H1 (cell line): Measurements from ENCODE around the gene DIP2B. TPM values are rescaled to one million over a fixed set of nuclear protein-coding genes. Genes with fewer than 3 reads are reported as not detected.

Source experiments
- CTCF ChIA-PET: fragments of 300-600 bp; sonication (Branson Sonifier 250); formaldehyde crosslinking; loops from one replicate; lab custom pipeline; 2021; ENCODE audit not compliant: partially characterized antibody; lab: Charles Lee
- POLR2A ChIA-PET: fragments of 300-600 bp; sonication (Branson Sonifier 250); formaldehyde crosslinking; loops from one replicate; lab custom pipeline; 2021; ENCODE audit warnings: inconsistent platforms; ENCODE audit not compliant: partially characterized antibody; lab: Charles Lee
- DNase-seq, 2 experiments: peaks; one replicate each; pipeline versions ENCODE4 v3.0.0 to v3.0.0-alpha.2; 2010 to 2022; ENCODE audit warnings: low spot score in 2 of 2, low read depth in 1 of 2, mixed read lengths in 1 of 2
- FAIRE-seq: peaks from 2 replicates; lab custom pipeline; 2011; peaks lifted over from hg19 to GRCh38; lab: Jason Lieb, UNC
- H2AFZ ChIP-seq: 2 replicates; pipeline ENCODE4 v1.8.1; 2012; ENCODE audit warnings: low read length, inconsistent platforms
- H2AK5ac ChIP-seq: 2 replicates; pipeline ENCODE4 v1.6.1; 2013; ENCODE audit warnings: low read depth, low read length
- H2BK120ac ChIP-seq: replicated peaks from 2 replicates; pipeline ENCODE3; 2013; ENCODE audit warnings: low read depth, low read length, inconsistent platforms
- H2BK12ac ChIP-seq: 2 replicates; pipeline ENCODE4 v1.6.1; 2013; ENCODE audit warnings: low read depth, low read length
- H2BK15ac ChIP-seq: 2 replicates; pipeline ENCODE4 v1.6.1; 2013; ENCODE audit warnings: low read length
- H2BK20ac ChIP-seq: 2 replicates; pipeline ENCODE4 v1.6.1; 2013; ENCODE audit warnings: low read length
- H2BK5ac ChIP-seq: 2 replicates; pipeline ENCODE4 v1.6.1; 2013; ENCODE audit warnings: low read depth, low read length
- H3K14ac ChIP-seq: 2 replicates; pipeline ENCODE4 v1.6.1; 2013; ENCODE audit warnings: inconsistent platforms; ENCODE audit not compliant: insufficient read length
- H3K18ac ChIP-seq: 2 replicates; pipeline ENCODE4 v1.6.1; 2013; ENCODE audit warnings: low read length; ENCODE audit errors: extremely low read depth
- H3K23ac ChIP-seq: 2 replicates; pipeline ENCODE4 v1.6.1; 2013; ENCODE audit warnings: inconsistent platforms; ENCODE audit not compliant: insufficient read length
- H3K23me2 ChIP-seq: 2 replicates; pipeline ENCODE4 v1.6.1; 2013; ENCODE audit warnings: low read depth, low read length
- H3K27ac ChIP-seq: 2 replicates; pipeline ENCODE4 v1.6.1; 2011; ENCODE audit warnings: low read depth, low read length, inconsistent platforms
- H3K27me3 ChIP-seq, 4 experiments: replicated peaks in 1 of 4; 1 replicate in 1 of 4; 2 replicates in 3 of 4; pipeline versions ENCODE4 v1.6.1 to v1.8.1; 2011 to 2013; ENCODE audit warnings: low read length in 3 of 4, mild to moderate bottlenecking in 3 of 4, inconsistent platforms in 2 of 4, mixed read lengths in 2 of 4, moderate library complexity in 1 of 4; ENCODE audit not compliant: control insufficient read depth in 3 of 4, insufficient read depth in 3 of 4; ENCODE audit errors: extremely low read depth in 1 of 4
- H3K36me3 ChIP-seq, 4 experiments: 2 replicates each; pipeline versions ENCODE4 v1.6.1 to v1.8.1; 2011 to 2013; ENCODE audit warnings: mild to moderate bottlenecking in 4 of 4, low read length in 3 of 4, moderate library complexity in 2 of 4, control low read depth in 1 of 4, inconsistent platforms in 1 of 4; ENCODE audit not compliant: insufficient read depth in 4 of 4, control insufficient read depth in 2 of 4
- H3K4ac ChIP-seq: replicated peaks from 2 replicates; pipeline ENCODE3; 2013; ENCODE audit warnings: low read length, low read depth, mixed read lengths, inconsistent platforms; ENCODE audit not compliant: insufficient read length
- H3K4me1 ChIP-seq, 4 experiments: replicated peaks in 1 of 4; 1 replicate in 1 of 4; 2 replicates in 3 of 4; pipeline versions ENCODE4 v1.6.1 to v1.8.1; 2011 to 2013; ENCODE audit warnings: low read length in 3 of 4, inconsistent platforms in 2 of 4, mixed read lengths in 1 of 4; ENCODE audit not compliant: insufficient read depth in 4 of 4, control insufficient read depth in 3 of 4
- H3K4me2 ChIP-seq, 2 experiments: 2 replicates each; pipeline versions ENCODE4 v1.6.1 to v1.8.1; 2011 to 2013; ENCODE audit warnings: low read depth in 2 of 2, low read length in 2 of 2, control low read depth in 1 of 2, inconsistent platforms in 1 of 2, mild to moderate bottlenecking in 1 of 2; ENCODE audit not compliant: insufficient read depth in 1 of 2
- H3K4me3 ChIP-seq, 4 experiments: fragments of 200-600, 300-600 bp in 1 of 4; sonication (generic), shearing (Covaris generic), sonication (Bioruptor Twin) in 1 of 4; 2 replicates each; pipeline versions ENCODE4 v1.5.1 to v1.8.1; 2011 to 2016; ENCODE audit warnings: low read length in 4 of 4, low read depth in 3 of 4, control low read depth in 2 of 4, inconsistent platforms in 2 of 4, mild to moderate bottlenecking in 2 of 4, mixed read lengths in 1 of 4, moderate library complexity in 1 of 4; ENCODE audit not compliant: insufficient read depth in 2 of 4; ENCODE audit errors: extremely low read depth in 1 of 4
- H3K56ac ChIP-seq: replicated peaks from 2 replicates; pipeline ENCODE3; 2013; ENCODE audit warnings: low read depth, mild to moderate bottlenecking, mixed read lengths, low read length, inconsistent platforms; ENCODE audit not compliant: insufficient read length
- H3K79me1 ChIP-seq: 2 replicates; pipeline ENCODE4 v1.6.1; 2013; ENCODE audit warnings: low read depth, low read length, control low read depth
- H3K79me2 ChIP-seq, 2 experiments: 2 replicates each; pipeline versions ENCODE4 v1.6.1 to v1.8.1; 2012 to 2013; ENCODE audit warnings: low read length in 2 of 2, mild to moderate bottlenecking in 2 of 2, inconsistent platforms in 1 of 2; ENCODE audit not compliant: insufficient read depth in 2 of 2, control insufficient read depth in 1 of 2
- H3K9ac ChIP-seq, 4 experiments: replicated peaks in 1 of 4; 1 replicate in 1 of 4; 2 replicates in 3 of 4; pipeline versions ENCODE4 v1.6.1 to v1.8.1; 2011 to 2013; ENCODE audit warnings: low read depth in 3 of 4, low read length in 3 of 4, control low read depth in 2 of 4, mild to moderate bottlenecking in 2 of 4, moderate library complexity in 2 of 4, inconsistent platforms in 1 of 4; ENCODE audit errors: extremely low read depth in 1 of 4
- H3K9me3 ChIP-seq, 2 experiments: 2 replicates each; pipeline versions ENCODE4 v1.6.1 to v1.8.1; 2012 to 2013; ENCODE audit warnings: mild to moderate bottlenecking in 2 of 2, moderate library complexity in 2 of 2, control low read depth in 1 of 2, inconsistent platforms in 1 of 2, low read depth in 1 of 2, low read length in 1 of 2, mixed read lengths in 1 of 2; ENCODE audit not compliant: insufficient read depth in 2 of 2
- H4K20me1 ChIP-seq, 2 experiments: replicated peaks in 1 of 2; 2 replicates each; pipeline versions ENCODE3 to v1.8.1; 2011 to 2013; ENCODE audit warnings: inconsistent platforms in 2 of 2, low read length in 2 of 2, mild to moderate bottlenecking in 1 of 2; ENCODE audit not compliant: insufficient read depth in 2 of 2, control insufficient read depth in 1 of 2
- H4K5ac ChIP-seq: 2 replicates; pipeline ENCODE4 v1.6.1; 2013; ENCODE audit warnings: low read length, low read depth, mixed read lengths, inconsistent platforms; ENCODE audit not compliant: insufficient read length
- H4K8ac ChIP-seq: 2 replicates; pipeline ENCODE4 v1.8.0; 2013; ENCODE audit warnings: mild to moderate bottlenecking, moderate library complexity, low read length, inconsistent platforms; ENCODE audit not compliant: insufficient read depth; ENCODE audit errors: extremely low read depth
- H4K91ac ChIP-seq: replicated peaks from 2 replicates; pipeline ENCODE3; 2013; ENCODE audit warnings: low read length, mixed read lengths, inconsistent platforms; ENCODE audit not compliant: insufficient read length
- BRCA1 ChIP-seq: IDR thresholded peaks from 2 replicates; pipeline ENCODE4 v1.6.1; 2012; ENCODE audit warnings: low read depth, low read length, improper control_type of control experiment
- CHD2 ChIP-seq: IDR thresholded peaks from 2 replicates; pipeline ENCODE4 v1.6.1; 2012; ENCODE audit warnings: low read length, improper control_type of control experiment
- GTF2F1 ChIP-seq: IDR thresholded peaks from 2 replicates; pipeline ENCODE4 v1.6.1; 2012; ENCODE audit warnings: low read depth, low read length, improper control_type of control experiment, borderline replicate concordance
- JUND ChIP-seq: IDR thresholded peaks from 2 replicates; pipeline ENCODE4 v1.6.1; 2011; ENCODE audit warnings: mild to moderate bottlenecking, improper control_type of control experiment, low read length
- NANOG ChIP-seq: IDR thresholded peaks from 2 replicates; pipeline ENCODE4 v1.6.1; 2011; ENCODE audit warnings: low read length, low read depth, mild to moderate bottlenecking, inconsistent platforms; ENCODE audit not compliant: insufficient read depth, poor library complexity, severe bottlenecking
- SP2 ChIP-seq: IDR thresholded peaks from 2 replicates; pipeline ENCODE4 v1.6.1; 2012; ENCODE audit warnings: mild to moderate bottlenecking, low read length, inconsistent platforms
- TCF12 ChIP-seq: IDR thresholded peaks from 2 replicates; pipeline ENCODE4 v1.6.1; 2011; ENCODE audit warnings: low read depth, mild to moderate bottlenecking, low read length
- WGBS, 2 experiments: shearing (Covaris generic) in 1 of 2; methylation state at CpG; one replicate each; pipeline versions ENCODE4 v1.1.6 to v1.1.7; 2013 to 2015; ENCODE audit warnings: low lambda C conversion rate in 2 of 2, mixed read lengths in 2 of 2, inconsistent platforms in 1 of 2, low coverage in 1 of 2, missing lambda C conversion rate in 1 of 2; ENCODE audit not compliant: insufficient replicate concordance in 2 of 2, insufficient coverage in 1 of 2, insufficient read length in 1 of 2; ENCODE audit errors: extremely low coverage in 1 of 2, missing lambda C conversion rate in 1 of 2; 5-methylcytosine and 5-hydroxymethylcytosine counted together
- polyA plus RNA-seq, 7 experiments: library from polyadenylated mRNA; depleted of rRNA in 3 of 7; stranded (reverse) in 5 of 7; unstranded in 2 of 7; fragments of >200 nt in 5 of 7; fragments of 200-250 nt in 2 of 7; gene quantifications; 1 replicate in 5 of 7; 2 replicates in 1 of 7; 4 replicates in 1 of 7; pipeline versions ENCODE4 v1.2.1 to v1.2.3, GENCODE V29; 2011 to 2013; ENCODE audit warnings: missing spikeins in 2 of 7, mixed read lengths in 2 of 7
- total RNA-seq: library from RNA; stranded (reverse); fragmentation: NEBNext Ultra II Directional; extraction: Animal tissue kit (Norgen Biotek cat#: 25700); gene quantifications from 2 replicates; pipeline ENCODE4 v1.2.1, GENCODE V29; 2021
- TF ChIP-seq, protein P1 (sequence below): IDR thresholded peaks from 2 replicates; pipeline ENCODE4 v1.6.1; 2012; ENCODE audit warnings: low read length, inconsistent platforms
- TF ChIP-seq, protein P2 (sequence below): IDR thresholded peaks from 2 replicates; pipeline ENCODE4 v1.6.1; 2011; ENCODE audit warnings: low read length, improper control_type of control experiment

The DIP2B gene
- total and polyA plus RNA-seq, 2 of the 8 experiments (the other 6 are each of a cell fraction or from before 2014, with no cell fraction given), result 11.1 to 29.6 TPM

DNA sequence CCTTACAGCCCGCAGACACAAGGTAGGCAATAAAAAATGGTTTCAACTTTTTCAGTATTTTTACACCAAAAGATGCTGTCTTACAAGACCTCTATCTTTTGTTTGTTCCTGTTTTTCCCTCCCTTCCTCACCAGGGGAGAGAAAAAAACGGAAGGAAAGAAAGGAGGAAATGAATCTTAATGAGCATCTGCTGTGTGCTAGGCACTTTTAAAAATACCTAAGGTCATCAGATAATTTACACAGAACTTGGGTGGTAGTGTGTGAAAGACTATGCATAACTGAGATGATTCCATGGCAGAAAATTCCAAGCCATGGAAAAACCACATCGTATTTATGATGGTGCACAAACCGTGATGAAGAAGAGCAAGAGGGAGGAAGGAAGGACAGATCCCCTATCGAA lies 121.2 kb downstream of the DIP2B start:
- Histone ChIP-seq H2AFZ (no peak overlapping the region), H3K4me2 (no peak overlapping the region), H3K18ac (no peak overlapping the region), H3K56ac (no peak overlapping the region), H2BK20ac (no peak overlapping the region), H2BK15ac (no peak overlapping the region), H2AK5ac (no peak overlapping the region), H4K91ac (no peak overlapping the region), H3K14ac (no peak overlapping the region), H3K9me3 (no peaks in the 10 kb centered on the region), H2BK5ac (no peak overlapping the region), H3K23ac (no peak overlapping the region), H3K27ac (no peak overlapping the region), H3K4me3 (no peak overlapping the region), H4K20me1 (no peaks in the 10 kb centered on the region), H4K8ac (no peak overlapping the region), H3K4ac (no peak overlapping the region), H3K4me1 (peaks cover 5 to 16% (median 15%) of the 10 kb centered on the region in 4 experiments), H3K23me2 (no peaks in the 10 kb centered on the region; the same call in 1 of the 2 replicates), H3K9ac (no peak overlapping the region), H3K27me3 (no peaks in the 10 kb centered on the region), H3K79me1 (peaks cover 5% of the 10 kb centered on the region; the same call in 1 of the 2 replicates), H2BK12ac (no peak overlapping the region), H2BK120ac (no peak overlapping the region), H3K36me3 (peaks cover 4 to 7% (median 6%) of the 10 kb centered on the region in 4 experiments; a peak in 6 of 8 replicates), H4K5ac (no peak overlapping the region), H3K79me2 (peaks cover 0 to 26% of the 10 kb centered on the region in 2 experiments; a peak in 2 of 4 replicates)
- TF ChIP-seq SP2 (no peak), TCF12 (no peak), NANOG (no peak), BRCA1 (no peak), GTF2F1 (no peak), JUND (no peak), CHD2 (no peak)
- TF ChIP-seq, protein P1, sequence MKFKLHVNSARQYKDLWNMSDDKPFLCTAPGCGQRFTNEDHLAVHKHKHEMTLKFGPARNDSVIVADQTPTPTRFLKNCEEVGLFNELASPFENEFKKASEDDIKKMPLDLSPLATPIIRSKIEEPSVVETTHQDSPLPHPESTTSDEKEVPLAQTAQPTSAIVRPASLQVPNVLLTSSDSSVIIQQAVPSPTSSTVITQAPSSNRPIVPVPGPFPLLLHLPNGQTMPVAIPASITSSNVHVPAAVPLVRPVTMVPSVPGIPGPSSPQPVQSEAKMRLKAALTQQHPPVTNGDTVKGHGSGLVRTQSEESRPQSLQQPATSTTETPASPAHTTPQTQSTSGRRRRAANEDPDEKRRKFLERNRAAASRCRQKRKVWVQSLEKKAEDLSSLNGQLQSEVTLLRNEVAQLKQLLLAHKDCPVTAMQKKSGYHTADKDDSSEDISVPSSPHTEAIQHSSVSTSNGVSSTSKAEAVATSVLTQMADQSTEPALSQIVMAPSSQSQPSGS, result no peak
- TF ChIP-seq, protein P2, sequence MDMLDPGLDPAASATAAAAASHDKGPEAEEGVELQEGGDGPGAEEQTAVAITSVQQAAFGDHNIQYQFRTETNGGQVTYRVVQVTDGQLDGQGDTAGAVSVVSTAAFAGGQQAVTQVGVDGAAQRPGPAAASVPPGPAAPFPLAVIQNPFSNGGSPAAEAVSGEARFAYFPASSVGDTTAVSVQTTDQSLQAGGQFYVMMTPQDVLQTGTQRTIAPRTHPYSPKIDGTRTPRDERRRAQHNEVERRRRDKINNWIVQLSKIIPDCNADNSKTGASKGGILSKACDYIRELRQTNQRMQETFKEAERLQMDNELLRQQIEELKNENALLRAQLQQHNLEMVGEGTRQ, result no peak
- DNase-seq, result peak in 1 of 2 experiments; percentile 7
- WGBS, 2 experiments, result 74% methylated on average over 5 of the region's 5 CpGs; no CpG with 5 or more reads in 1 of the 2 experiments
- no peak for FAIRE-seq
- ChIA-PET POLR2A (no interaction called here), CTCF (interaction anchor here (6.6 kb wide), 1 partner anchor 13 kb away, joined by 28 read pairs; no protein-coding TSS in a partner anchor)
